Measurements from ENCODE around the gene TMLHE.

TMLHE gene

DNA sequence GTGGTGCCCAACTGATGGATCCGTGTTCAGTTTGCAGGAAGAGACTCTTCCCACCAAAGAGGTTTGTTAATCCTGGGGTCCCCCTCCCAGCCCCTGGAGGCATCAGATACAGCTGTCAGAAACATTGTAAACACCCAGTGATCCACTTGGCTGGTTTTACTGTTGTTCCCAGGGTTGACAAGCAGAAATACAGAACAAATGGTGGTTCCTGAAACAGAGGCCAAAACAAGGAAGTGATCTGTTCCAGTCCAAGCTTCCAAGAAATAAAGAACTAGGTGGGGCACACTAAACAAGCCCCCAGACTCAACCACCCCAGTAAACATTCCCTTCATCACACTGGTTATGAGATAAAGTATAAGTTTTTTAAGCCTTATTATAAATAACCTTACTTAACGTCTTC lies 1.4 kb downstream of the TMLHE start:
- Histone ChIP-seq H3K4me2 (ENCODE audit: low read length) (no peak overlapping the region), H3K4me3 (ENCODE audit: low read length) (no peak overlapping the region)

DNA sequence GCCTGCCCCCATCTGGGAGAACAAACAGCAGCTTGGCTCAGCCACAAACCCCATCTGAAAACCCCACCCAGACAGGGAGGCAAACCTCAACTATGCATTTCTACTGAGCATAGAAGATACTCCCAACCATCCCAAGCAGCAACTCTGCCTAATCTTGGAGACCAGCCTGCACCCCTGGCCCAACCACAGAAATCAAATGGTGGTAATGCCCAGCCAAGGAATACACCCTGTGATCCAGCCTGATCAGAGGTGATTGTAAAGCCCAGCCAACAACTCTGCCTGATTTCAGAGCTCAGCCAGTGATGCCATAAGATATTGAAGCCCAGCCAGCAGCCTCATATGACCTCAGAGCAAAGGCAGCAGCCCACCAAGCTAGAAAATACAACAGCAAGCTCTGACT lies 19.8 kb downstream of the TMLHE start:
- no peaks in the 10 kb centered on the region for H3K36me3 ChIP-seq (ENCODE audit: control insufficient read depth, insufficient read depth, low read length)
- H2BK15ac ChIP-seq (replicated peaks; ENCODE audit: low read depth), result no peak overlapping the region
- H3K56ac ChIP-seq (ENCODE audit: low read length), result no peak overlapping the region
- no peaks in the 10 kb centered on the region for H3K4me1 ChIP-seq (ENCODE audit: control insufficient read depth, low read depth, low read length)
- no peak overlapping the region for H2BK120ac ChIP-seq (ENCODE audit: low read depth, low read length)
- H3K18ac ChIP-seq (ENCODE audit: low read length), result no peak overlapping the region
- DNase-seq, result no peak
- H4K5ac ChIP-seq (ENCODE audit: low read length), result no peak overlapping the region
- H3K79me1 ChIP-seq (ENCODE audit: low read length), result no peaks in the 10 kb centered on the region
- H3K9ac ChIP-seq (ENCODE audit: low read length), result no peak overlapping the region
- H3K79me2 ChIP-seq (ENCODE audit: control insufficient read depth, insufficient read depth, low read length), result no peaks in the 10 kb centered on the region
- no peak overlapping the region for H3K4ac ChIP-seq (ENCODE audit: low read depth, low read length)
- H3K27ac ChIP-seq (ENCODE audit: low read depth, low read length), result no peak overlapping the region
- no peak overlapping the region for H3K23ac ChIP-seq (ENCODE audit: low read length)
- H2AK5ac ChIP-seq (ENCODE audit: low read length), result no peak overlapping the region
- no peaks in the 10 kb centered on the region for H3K27me3 ChIP-seq (ENCODE audit: insufficient read depth, low read length, poor library complexity)
- no peak overlapping the region for H2BK5ac ChIP-seq (ENCODE audit: low read length)
- H3K4me2 ChIP-seq (ENCODE audit: low read length), result no peak overlapping the region
- H4K8ac ChIP-seq (ENCODE audit: low read depth, low read length), result no peak overlapping the region
- H3K4me3 ChIP-seq (ENCODE audit: low read length), result no peak overlapping the region

More for the DNA sequence above, 1.4 kb downstream of the TMLHE start:
- DNase-seq, result no peak
- Histone ChIP-seq H3K4ac (ENCODE audit: low read depth, low read length) (no peak overlapping the region), H2BK120ac (ENCODE audit: low read depth, low read length) (no peak overlapping the region), H3K79me1 (ENCODE audit: low read length) (no peaks in the 10 kb centered on the region), H4K8ac (ENCODE audit: low read depth, low read length) (no peak overlapping the region), H2AK5ac (ENCODE audit: low read length) (no peak overlapping the region), H3K23ac (ENCODE audit: low read length) (no peak overlapping the region), H2BK15ac (replicated peaks; ENCODE audit: low read depth) (no peak overlapping the region), H3K36me3 (ENCODE audit: control insufficient read depth, insufficient read depth, low read length) (no peaks in the 10 kb centered on the region), H3K56ac (ENCODE audit: low read length) (no peak overlapping the region), H3K27me3 (ENCODE audit: insufficient read depth, low read length, poor library complexity) (no peaks in the 10 kb centered on the region), H3K79me2 (ENCODE audit: control insufficient read depth, insufficient read depth, low read length) (peaks cover 4% of the 10 kb centered on the region), H3K18ac (ENCODE audit: low read length) (no peak overlapping the region), H4K5ac (ENCODE audit: low read length) (no peak overlapping the region), H3K4me1 (ENCODE audit: control insufficient read depth, low read depth, low read length) (no peaks in the 10 kb centered on the region), H3K27ac (ENCODE audit: low read depth, low read length) (no peak overlapping the region), H3K9ac (ENCODE audit: low read length) (no peak overlapping the region), H2BK5ac (ENCODE audit: low read length) (no peak overlapping the region)
- WGBS (ENCODE audit: extremely low coverage, insufficient coverage, low lambda C conversion rate), result no CpG with 5 or more reads among the region's 2 CpGs

DNA sequence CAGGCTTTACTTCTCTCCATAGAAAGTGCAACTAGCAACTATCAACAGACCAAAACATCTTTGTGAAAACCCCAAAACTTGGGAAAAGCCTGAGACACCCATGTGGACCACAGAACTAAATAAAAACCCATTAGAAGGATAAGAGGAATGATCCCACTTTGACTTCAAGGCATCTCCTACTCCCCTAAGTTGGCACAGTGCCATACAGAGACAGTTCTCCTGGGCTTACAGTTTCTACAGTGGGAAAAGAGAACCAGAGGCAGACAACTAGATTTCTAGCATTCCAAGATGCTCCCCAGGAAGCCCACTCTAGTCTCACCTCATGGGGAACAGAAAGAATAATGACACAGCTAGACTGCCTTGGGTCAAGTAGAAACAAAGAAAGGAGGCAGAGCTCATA lies 20.4 kb downstream of the TMLHE start:
- Histone ChIP-seq H3K79me2 (ENCODE audit: control insufficient read depth, insufficient read depth, low read length) (no peaks in the 10 kb centered on the region), H2BK5ac (ENCODE audit: low read length) (no peak overlapping the region), H3K27me3 (ENCODE audit: insufficient read depth, low read length, poor library complexity) (no peaks in the 10 kb centered on the region), H3K18ac (ENCODE audit: low read length) (no peak overlapping the region), H3K4me3 (ENCODE audit: low read length) (no peak overlapping the region), H3K4me1 (ENCODE audit: control insufficient read depth, low read depth, low read length) (no peaks in the 10 kb centered on the region), H3K27ac (ENCODE audit: low read depth, low read length) (no peak overlapping the region), H2AK5ac (ENCODE audit: low read length) (no peak overlapping the region), H3K36me3 (ENCODE audit: control insufficient read depth, insufficient read depth, low read length) (no peaks in the 10 kb centered on the region), H3K56ac (ENCODE audit: low read length) (no peak overlapping the region), H3K4ac (ENCODE audit: low read depth, low read length) (no peak overlapping the region), H3K23ac (ENCODE audit: low read length) (no peak overlapping the region), H2BK15ac (replicated peaks; ENCODE audit: low read depth) (no peak overlapping the region), H3K9ac (ENCODE audit: low read length) (no peak overlapping the region), H4K8ac (ENCODE audit: low read depth, low read length) (no peak overlapping the region), H4K5ac (ENCODE audit: low read length) (no peak overlapping the region), H2BK120ac (ENCODE audit: low read depth, low read length) (no peak overlapping the region), H3K4me2 (ENCODE audit: low read length) (no peak overlapping the region), H3K79me1 (ENCODE audit: low read length) (no peaks in the 10 kb centered on the region)
- DNase-seq, result no peak

DNA sequence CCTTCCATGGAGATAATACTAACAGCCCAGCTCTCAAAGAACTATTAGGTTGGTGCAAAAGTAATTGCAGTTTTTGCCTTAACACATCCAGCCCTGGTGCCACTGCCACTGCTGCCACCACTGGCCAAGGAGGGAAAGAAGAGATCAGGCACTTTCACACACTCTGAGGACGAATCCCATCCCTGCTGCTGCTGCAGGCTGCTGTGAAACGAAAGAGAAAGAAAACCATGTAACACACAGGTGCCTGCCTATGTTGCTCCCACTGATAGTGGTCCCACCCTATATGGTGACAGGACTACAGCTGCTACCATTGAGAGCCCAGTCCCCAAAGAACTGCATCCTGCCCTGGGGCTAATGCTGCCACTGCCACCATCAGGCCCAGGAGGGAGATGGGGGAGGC lies 35.1 kb downstream of the TMLHE start:
- Histone ChIP-seq H3K4ac (ENCODE audit: low read depth, low read length) (no peak overlapping the region), H3K36me3 (ENCODE audit: control insufficient read depth, insufficient read depth, low read length) (no peaks in the 10 kb centered on the region), H3K18ac (ENCODE audit: low read length) (no peak overlapping the region), H3K4me1 (ENCODE audit: control insufficient read depth, low read depth, low read length) (no peaks in the 10 kb centered on the region), H3K56ac (ENCODE audit: low read length) (no peak overlapping the region), H2AK5ac (ENCODE audit: low read length) (no peak overlapping the region), H3K23ac (ENCODE audit: low read length) (no peak overlapping the region), H3K79me2 (ENCODE audit: control insufficient read depth, insufficient read depth, low read length) (no peaks in the 10 kb centered on the region), H2BK15ac (replicated peaks; ENCODE audit: low read depth) (no peak overlapping the region), H3K27me3 (ENCODE audit: insufficient read depth, low read length, poor library complexity) (no peaks in the 10 kb centered on the region), H3K4me2 (ENCODE audit: low read length) (no peak overlapping the region), H3K27ac (ENCODE audit: low read depth, low read length) (no peak overlapping the region), H3K4me3 (ENCODE audit: low read length) (no peak overlapping the region), H2BK5ac (ENCODE audit: low read length) (no peak overlapping the region), H3K79me1 (ENCODE audit: low read length) (no peaks in the 10 kb centered on the region), H4K5ac (ENCODE audit: low read length) (no peak overlapping the region), H4K8ac (ENCODE audit: low read depth, low read length) (no peak overlapping the region), H3K9ac (ENCODE audit: low read length) (no peak overlapping the region), H2BK120ac (ENCODE audit: low read depth, low read length) (no peak overlapping the region)
- DNase-seq, result peak; percentile 18
- no CpG with 5 or more reads among the region's 2 CpGs for WGBS (ENCODE audit: extremely low coverage, insufficient coverage, low lambda C conversion rate)

DNA sequence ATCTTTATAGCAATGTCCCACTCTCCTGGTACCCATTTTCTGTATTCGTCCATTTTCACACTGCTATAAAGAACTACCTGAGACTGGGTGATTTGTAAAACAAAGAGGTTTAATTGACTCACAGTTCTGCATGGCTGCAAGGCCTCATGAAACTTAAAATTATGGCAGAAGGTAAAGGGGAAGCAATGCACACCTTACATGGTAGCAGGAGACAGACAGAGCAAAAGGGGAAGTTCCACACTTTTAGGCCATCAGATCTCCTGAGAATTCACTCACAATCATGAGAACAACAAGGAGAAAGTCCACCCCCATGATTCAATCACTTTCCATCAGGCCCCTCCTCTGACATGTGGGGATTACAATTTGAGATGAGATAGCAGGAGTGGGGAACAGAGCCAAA lies 49.7 kb downstream of the TMLHE start:
- no peak overlapping the region for H3K27ac ChIP-seq (ENCODE audit: low read depth, low read length)
- H3K27me3 ChIP-seq (ENCODE audit: insufficient read depth, low read length, poor library complexity), result no peaks in the 10 kb centered on the region
- H3K56ac ChIP-seq (ENCODE audit: low read length), result no peak overlapping the region
- H3K9ac ChIP-seq (ENCODE audit: low read length), result no peak overlapping the region
- H3K4ac ChIP-seq (ENCODE audit: low read depth, low read length), result no peak overlapping the region
- no peak overlapping the region for H2BK15ac ChIP-seq (replicated peaks; ENCODE audit: low read depth)
- H4K5ac ChIP-seq (ENCODE audit: low read length), result no peak overlapping the region
- H3K4me2 ChIP-seq (ENCODE audit: low read length), result no peak overlapping the region
- no peaks in the 10 kb centered on the region for H3K79me2 ChIP-seq (ENCODE audit: control insufficient read depth, insufficient read depth, low read length)
- H3K18ac ChIP-seq (ENCODE audit: low read length), result no peak overlapping the region
- no peak overlapping the region for H2BK120ac ChIP-seq (ENCODE audit: low read depth, low read length)
- no peak for DNase-seq
- H2BK5ac ChIP-seq (ENCODE audit: low read length), result no peak overlapping the region
- H3K79me1 ChIP-seq (ENCODE audit: low read length), result peaks cover 1% of the 10 kb centered on the region
- H3K36me3 ChIP-seq (ENCODE audit: control insufficient read depth, insufficient read depth, low read length), result no peaks in the 10 kb centered on the region
- H3K23ac ChIP-seq (ENCODE audit: low read length), result no peak overlapping the region
- H4K8ac ChIP-seq (ENCODE audit: low read depth, low read length), result no peak overlapping the region
- H2AK5ac ChIP-seq (ENCODE audit: low read length), result no peak overlapping the region
- no peak overlapping the region for H3K4me3 ChIP-seq (ENCODE audit: low read length)
- H3K4me1 ChIP-seq (ENCODE audit: control insufficient read depth, low read depth, low read length), result no peaks in the 10 kb centered on the region
- no CpG with 5 or more reads among the region's 1 CpG for WGBS (ENCODE audit: extremely low coverage, insufficient coverage, low lambda C conversion rate)

DNA sequence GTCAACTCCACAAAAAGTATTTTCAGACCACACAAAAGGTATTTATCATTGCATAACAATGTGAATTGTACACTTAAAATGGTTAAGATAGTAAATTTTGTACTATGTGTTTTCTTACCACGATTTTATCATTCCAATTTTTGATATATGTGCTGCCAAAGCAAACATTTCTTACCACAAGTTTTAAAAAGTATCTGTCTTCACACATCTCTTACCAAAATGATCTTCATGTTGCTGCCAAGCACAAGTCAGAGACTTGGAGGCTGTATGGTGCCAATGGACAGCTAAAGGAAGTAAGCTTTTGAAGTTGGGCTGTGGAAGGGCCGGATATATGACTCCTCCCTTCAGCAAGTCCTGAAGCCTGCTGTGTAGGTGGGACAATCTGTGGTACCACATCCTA lies 67.9 kb downstream of the TMLHE start:
- H3K9ac ChIP-seq (ENCODE audit: low read length), result no peak overlapping the region
- no CpG with 5 or more reads among the region's 2 CpGs for WGBS (ENCODE audit: extremely low coverage, insufficient coverage, low lambda C conversion rate)
- no peaks in the 10 kb centered on the region for H3K36me3 ChIP-seq (ENCODE audit: control insufficient read depth, insufficient read depth, low read length)
- no peak for DNase-seq
- no peak overlapping the region for H3K23ac ChIP-seq (ENCODE audit: low read length)
- H3K27me3 ChIP-seq (ENCODE audit: insufficient read depth, low read length, poor library complexity), result no peaks in the 10 kb centered on the region
- H3K27ac ChIP-seq (ENCODE audit: low read depth, low read length), result no peak overlapping the region
- no peak overlapping the region for H4K5ac ChIP-seq (ENCODE audit: low read length)
- no peaks in the 10 kb centered on the region for H3K4me1 ChIP-seq (ENCODE audit: control insufficient read depth, low read depth, low read length)
- no peak overlapping the region for H2BK15ac ChIP-seq (replicated peaks; ENCODE audit: low read depth)
- no peak overlapping the region for H2BK5ac ChIP-seq (ENCODE audit: low read length)
- H3K4ac ChIP-seq (ENCODE audit: low read depth, low read length), result no peak overlapping the region
- H3K18ac ChIP-seq (ENCODE audit: low read length), result no peak overlapping the region
- no peak overlapping the region for H3K4me2 ChIP-seq (ENCODE audit: low read length)
- no peak overlapping the region for H3K4me3 ChIP-seq (ENCODE audit: low read length)
- no peak overlapping the region for H2AK5ac ChIP-seq (ENCODE audit: low read length)
- H4K8ac ChIP-seq (ENCODE audit: low read depth, low read length), result no peak overlapping the region
- no peaks in the 10 kb centered on the region for H3K79me1 ChIP-seq (ENCODE audit: low read length)
- H3K56ac ChIP-seq (ENCODE audit: low read length), result no peak overlapping the region
- H2BK120ac ChIP-seq (ENCODE audit: low read depth, low read length), result no peak overlapping the region
- no peaks in the 10 kb centered on the region for H3K79me2 ChIP-seq (ENCODE audit: control insufficient read depth, insufficient read depth, low read length)

Data from mesendoderm (in vitro differentiated cells).